ENCODE data around the gene TMEFF2. TPM values are rescaled to one million over a fixed set of nuclear protein-coding genes. Genes with fewer than 3 reads are reported as not detected.
A peak's percentile ranks its signal among the peaks of the same experiment; 100 is the strongest.
"Not testable (repeated sequence)": the region's sequence is repeated elsewhere in the genome, so short reads cannot be mapped to it uniquely, and the experiment has no call there.

The TMEFF2 gene
- total RNA-seq, 1 donor from 2014 or later: not detected

GRCh38 chr2:191927319-191927867, 267.3 kb downstream of the TMEFF2 start:
- H3K27me3 ChIP-seq: no peaks in the 10 kb centered on the region
- no peaks in the 10 kb centered on the region for H3K9me3 ChIP-seq
- no peak overlapping the region for H3K4me3 ChIP-seq
- peaks cover 7% of the 10 kb centered on the region for H3K4me1 ChIP-seq
- H3K27ac ChIP-seq: no peak overlapping the region
- no peaks in the 10 kb centered on the region for H3K36me3 ChIP-seq
- TF ChIP-seq CTCF (IDR thresholded peaks at IDR 0.05): no peak
- peak in 1 of 2 donors; percentile 26 for TF ChIP-seq POLR2AphosphoS5 (IDR thresholded peaks at IDR 0.05; ENCODE audit: insufficient read depth in 1 of 2, low read depth in 1 of 2)
- intact Hi-C loops (cut with DNase I): no loop called here
- DNase-seq (ENCODE audit: extremely low spot score in 2 of 2): no peak

GRCh38 chr2:191926671-191927070, 268.1 kb downstream of the TMEFF2 start:
- intact Hi-C loops (cut with DNase I): no loop called here
- Histone ChIP-seq H3K36me3 (no peaks in the 10 kb centered on the region), H3K27ac (no peak overlapping the region), H3K27me3 (no peaks in the 10 kb centered on the region), H3K4me1 (peaks cover 7% of the 10 kb centered on the region), H3K9me3 (no peaks in the 10 kb centered on the region), H3K4me3 (no peak overlapping the region)
- no peak for DNase-seq (ENCODE audit: extremely low spot score in 2 of 2)
- TF ChIP-seq CTCF (IDR thresholded peaks at IDR 0.05): no peak
- TF ChIP-seq POLR2A (IDR thresholded peaks at IDR 0.05): no peak
- no peak for TF ChIP-seq POLR2AphosphoS5 (IDR thresholded peaks at IDR 0.05; ENCODE audit: insufficient read depth in 1 of 2, low read depth in 1 of 2)

DNA sequence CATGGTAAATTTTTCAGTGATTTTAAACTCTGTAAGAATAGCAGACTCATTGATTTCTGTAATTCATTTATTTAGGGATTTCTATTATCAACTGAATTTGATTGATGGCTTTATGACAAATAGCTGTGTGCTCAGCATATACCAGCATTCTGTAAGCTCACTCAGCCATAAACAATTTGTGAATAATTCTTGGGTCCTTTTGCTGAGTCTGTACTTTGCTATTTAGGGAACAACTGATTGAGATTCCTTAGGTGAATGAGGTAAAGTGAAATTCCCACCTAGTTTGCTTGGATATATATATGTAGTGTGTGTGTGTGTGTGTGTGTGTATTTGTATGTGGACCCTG, 271.1 kb downstream of the TMEFF2 start:
- Histone ChIP-seq H3K27ac (no peak overlapping the region), H3K27me3 (no peaks in the 10 kb centered on the region), H3K9me3 (no peaks in the 10 kb centered on the region), H3K4me3 (no peak overlapping the region), H3K36me3 (no peaks in the 10 kb centered on the region), H3K4me1 (peaks cover 7% of the 10 kb centered on the region)
- DNase-seq (ENCODE audit: extremely low spot score in 2 of 2): no peak
- no peak for TF ChIP-seq POLR2AphosphoS5 (IDR thresholded peaks at IDR 0.05; ENCODE audit: insufficient read depth in 1 of 2, low read depth in 1 of 2)
- TF ChIP-seq POLR2A (IDR thresholded peaks at IDR 0.05): no peak
- no peak for TF ChIP-seq CTCF (IDR thresholded peaks at IDR 0.05)
- intact Hi-C loops (cut with DNase I): no loop called here

DNA sequence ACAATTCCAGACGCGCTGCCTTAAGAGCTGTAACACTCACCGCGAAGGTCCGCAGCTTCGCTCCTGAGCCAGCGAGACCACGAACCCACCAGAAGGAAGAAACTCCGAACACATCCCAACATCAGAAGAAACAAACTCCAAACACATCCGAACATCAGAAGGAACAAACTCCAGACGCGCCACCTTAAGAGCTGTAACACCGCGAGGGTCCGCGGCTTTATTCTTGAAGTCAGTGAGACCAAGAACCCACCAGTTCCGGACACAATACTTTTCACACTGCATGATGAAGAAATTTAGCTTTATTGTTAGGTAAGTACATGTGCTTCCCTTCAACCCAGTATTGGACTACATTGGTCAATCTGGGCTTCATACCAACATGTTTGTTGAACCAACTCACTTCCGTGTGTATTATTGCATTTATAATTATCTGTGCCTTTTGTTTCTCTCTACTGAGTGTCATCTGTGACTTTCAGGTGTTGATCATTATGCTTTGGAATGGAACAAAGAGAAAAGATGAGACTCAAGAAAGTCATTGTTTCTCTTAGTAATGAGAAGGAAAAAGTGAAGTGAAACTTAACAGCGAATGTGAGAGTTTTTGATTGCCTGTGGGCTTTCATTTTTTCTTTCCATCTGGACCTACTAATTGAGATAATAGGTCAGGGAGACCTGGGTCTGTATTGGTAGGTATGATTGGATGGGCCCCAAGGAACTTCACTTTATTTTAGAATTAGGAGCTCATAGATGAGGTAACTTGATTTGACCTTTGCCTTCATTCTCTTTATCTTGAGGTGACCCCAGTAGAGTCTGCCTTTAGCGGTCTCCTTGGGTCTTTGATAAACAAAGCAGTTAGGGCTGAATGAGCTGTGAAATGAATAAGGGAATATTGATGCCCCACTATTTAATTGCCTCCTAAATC, 271.7 kb downstream of the TMEFF2 start:
- H3K27ac ChIP-seq: no peak overlapping the region
- H3K4me3 ChIP-seq: no peak overlapping the region
- intact Hi-C loops (cut with DNase I): no loop called here
- no peaks in the 10 kb centered on the region for H3K27me3 ChIP-seq
- DNase-seq (ENCODE audit: extremely low spot score in 2 of 2): no peak
- TF ChIP-seq POLR2A (IDR thresholded peaks at IDR 0.05) (no peak), CTCF (IDR thresholded peaks at IDR 0.05) (no peak), POLR2AphosphoS5 (IDR thresholded peaks at IDR 0.05; ENCODE audit: insufficient read depth in 1 of 2, low read depth in 1 of 2) (no peak)
- H3K4me1 ChIP-seq: peaks cover 7% of the 10 kb centered on the region
- H3K9me3 ChIP-seq: no peaks in the 10 kb centered on the region
- no peaks in the 10 kb centered on the region for H3K36me3 ChIP-seq

DNA sequence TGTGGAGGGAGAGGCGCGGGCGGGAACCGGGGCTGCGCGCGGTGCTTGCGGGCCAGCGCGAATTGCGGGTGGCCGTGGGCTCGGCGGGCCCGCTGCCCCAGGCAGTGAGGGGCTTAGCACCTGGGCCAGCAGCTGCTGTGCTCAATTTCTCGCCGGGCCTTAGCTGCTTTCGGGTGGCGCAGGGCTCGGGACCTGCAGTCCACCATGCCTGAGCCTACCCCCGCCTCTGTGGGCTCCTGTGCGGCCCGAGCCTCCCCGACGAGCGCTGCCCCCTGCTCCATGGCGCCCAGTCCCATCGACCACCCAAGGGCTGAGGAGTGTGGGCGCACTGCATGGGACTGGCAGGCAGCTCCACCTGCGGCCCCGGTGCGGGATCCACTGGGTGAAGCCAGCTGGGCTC, 273.1 kb downstream of the TMEFF2 start:
- DNase-seq (ENCODE audit: extremely low spot score in 2 of 2); H3K27me3 ChIP-seq; H3K36me3 ChIP-seq; H3K27ac ChIP-seq; intact Hi-C loops (cut with DNase I); H3K9me3 ChIP-seq; H3K4me3 ChIP-seq; H3K4me1 ChIP-seq: not testable (repeated sequence)
